Panc1 (cell line): ENCODE results near the gene SHISAL1.

Experiments used
- POLR2AphosphoS5 ChIP-seq: IDR thresholded peaks from 2 replicates; pipeline ENCODE4 v1.6.1; 2012; ENCODE audit warnings: mild to moderate bottlenecking, low read depth, low read length, moderate library complexity
- SIN3A ChIP-seq: IDR thresholded peaks from 2 replicates; pipeline ENCODE4 v1.6.1; 2012; ENCODE audit warnings: low read depth, mild to moderate bottlenecking, low read length, moderate library complexity, borderline replicate concordance; ENCODE audit not compliant: insufficient read depth
- TCF7L2 ChIP-seq: IDR thresholded peaks from 2 replicates; pipeline ENCODE4 v1.6.1; 2011; ENCODE audit warnings: mild to moderate bottlenecking, low read depth, low read length, inconsistent platforms
- TF ChIP-seq, protein P1 (sequence below): fragments of 450-650 bp; IDR thresholded peaks from 2 replicates; pipeline ENCODE4 v1.5.1; 2017; ENCODE audit warnings: mild to moderate bottlenecking
- TF ChIP-seq, protein P2 (sequence below), 2 experiments: IDR thresholded peaks; 2 replicates each; pipeline ENCODE4 v1.6.1; 2011 to 2012; ENCODE audit warnings: low read depth in 2 of 2, control low read depth in 1 of 2, low read length in 1 of 2, mild to moderate bottlenecking in 1 of 2, moderate library complexity in 1 of 2; ENCODE audit not compliant: insufficient read depth in 1 of 2

DNA sequence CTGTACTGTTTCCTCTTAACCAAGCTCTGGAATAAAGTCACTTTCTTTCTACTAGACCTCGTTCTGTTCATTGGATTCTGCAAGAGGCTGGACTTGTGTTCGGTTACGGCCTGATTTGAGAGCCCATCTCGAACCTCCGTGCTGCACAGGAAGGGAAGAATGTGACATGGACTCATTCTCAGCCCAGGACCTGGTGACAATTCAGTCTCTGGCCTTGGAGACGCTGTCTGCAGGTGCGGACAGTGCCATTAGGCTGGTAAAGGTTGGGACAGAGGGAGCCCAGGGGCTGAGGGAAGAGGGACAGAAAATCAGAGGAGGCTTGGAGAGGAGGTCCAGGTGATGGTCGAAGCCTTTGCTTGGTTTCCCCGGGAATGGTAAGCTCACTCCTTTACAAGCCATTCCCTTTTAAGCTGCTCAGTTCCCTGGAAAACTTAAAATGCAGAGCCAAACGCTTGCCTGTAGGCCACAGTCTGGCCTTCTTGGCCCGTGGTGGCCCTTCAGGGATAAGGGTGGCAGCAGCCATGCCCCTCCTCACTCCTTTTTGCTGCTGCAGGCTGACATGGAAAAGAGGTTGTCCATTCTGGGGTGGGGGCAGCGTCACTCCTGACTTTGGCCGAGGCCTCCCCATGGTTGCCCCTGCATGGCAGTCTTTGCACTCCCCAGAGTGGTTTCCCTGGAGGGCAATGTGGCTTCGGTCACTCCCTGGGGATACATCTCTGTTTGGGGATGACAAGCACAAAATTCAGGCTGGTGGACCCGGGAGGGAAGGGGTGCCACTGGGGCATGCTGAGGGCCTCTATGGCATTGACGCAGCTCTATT, 52.3 kb downstream of the SHISAL1 start:
- TF ChIP-seq, protein P1, sequence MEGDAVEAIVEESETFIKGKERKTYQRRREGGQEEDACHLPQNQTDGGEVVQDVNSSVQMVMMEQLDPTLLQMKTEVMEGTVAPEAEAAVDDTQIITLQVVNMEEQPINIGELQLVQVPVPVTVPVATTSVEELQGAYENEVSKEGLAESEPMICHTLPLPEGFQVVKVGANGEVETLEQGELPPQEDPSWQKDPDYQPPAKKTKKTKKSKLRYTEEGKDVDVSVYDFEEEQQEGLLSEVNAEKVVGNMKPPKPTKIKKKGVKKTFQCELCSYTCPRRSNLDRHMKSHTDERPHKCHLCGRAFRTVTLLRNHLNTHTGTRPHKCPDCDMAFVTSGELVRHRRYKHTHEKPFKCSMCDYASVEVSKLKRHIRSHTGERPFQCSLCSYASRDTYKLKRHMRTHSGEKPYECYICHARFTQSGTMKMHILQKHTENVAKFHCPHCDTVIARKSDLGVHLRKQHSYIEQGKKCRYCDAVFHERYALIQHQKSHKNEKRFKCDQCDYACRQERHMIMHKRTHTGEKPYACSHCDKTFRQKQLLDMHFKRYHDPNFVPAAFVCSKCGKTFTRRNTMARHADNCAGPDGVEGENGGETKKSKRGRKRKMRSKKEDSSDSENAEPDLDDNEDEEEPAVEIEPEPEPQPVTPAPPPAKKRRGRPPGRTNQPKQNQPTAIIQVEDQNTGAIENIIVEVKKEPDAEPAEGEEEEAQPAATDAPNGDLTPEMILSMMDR = no peak
- no peak for TF ChIP-seq TCF7L2
- TF ChIP-seq, protein P2, sequence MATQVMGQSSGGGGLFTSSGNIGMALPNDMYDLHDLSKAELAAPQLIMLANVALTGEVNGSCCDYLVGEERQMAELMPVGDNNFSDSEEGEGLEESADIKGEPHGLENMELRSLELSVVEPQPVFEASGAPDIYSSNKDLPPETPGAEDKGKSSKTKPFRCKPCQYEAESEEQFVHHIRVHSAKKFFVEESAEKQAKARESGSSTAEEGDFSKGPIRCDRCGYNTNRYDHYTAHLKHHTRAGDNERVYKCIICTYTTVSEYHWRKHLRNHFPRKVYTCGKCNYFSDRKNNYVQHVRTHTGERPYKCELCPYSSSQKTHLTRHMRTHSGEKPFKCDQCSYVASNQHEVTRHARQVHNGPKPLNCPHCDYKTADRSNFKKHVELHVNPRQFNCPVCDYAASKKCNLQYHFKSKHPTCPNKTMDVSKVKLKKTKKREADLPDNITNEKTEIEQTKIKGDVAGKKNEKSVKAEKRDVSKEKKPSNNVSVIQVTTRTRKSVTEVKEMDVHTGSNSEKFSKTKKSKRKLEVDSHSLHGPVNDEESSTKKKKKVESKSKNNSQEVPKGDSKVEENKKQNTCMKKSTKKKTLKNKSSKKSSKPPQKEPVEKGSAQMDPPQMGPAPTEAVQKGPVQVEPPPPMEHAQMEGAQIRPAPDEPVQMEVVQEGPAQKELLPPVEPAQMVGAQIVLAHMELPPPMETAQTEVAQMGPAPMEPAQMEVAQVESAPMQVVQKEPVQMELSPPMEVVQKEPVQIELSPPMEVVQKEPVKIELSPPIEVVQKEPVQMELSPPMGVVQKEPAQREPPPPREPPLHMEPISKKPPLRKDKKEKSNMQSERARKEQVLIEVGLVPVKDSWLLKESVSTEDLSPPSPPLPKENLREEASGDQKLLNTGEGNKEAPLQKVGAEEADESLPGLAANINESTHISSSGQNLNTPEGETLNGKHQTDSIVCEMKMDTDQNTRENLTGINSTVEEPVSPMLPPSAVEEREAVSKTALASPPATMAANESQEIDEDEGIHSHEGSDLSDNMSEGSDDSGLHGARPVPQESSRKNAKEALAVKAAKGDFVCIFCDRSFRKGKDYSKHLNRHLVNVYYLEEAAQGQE (IDR thresholded peaks at IDR 0.05; ENCODE audit: insufficient read depth in 1 of 2, low read depth in 2 of 2, low read length in 1 of 2) = no peak
- no peak for TF ChIP-seq POLR2AphosphoS5
- TF ChIP-seq SIN3A = no peak
